Stimulated activated CD8-positive, alpha-beta memory T cell treated with anti-CD3 and anti-CD28 coated beads, Interleukin-15, amount 100 ng/mL, for 48 hours (primary cell): ENCODE measurements around the gene ADAMTS14.

Experiments
- DNase-seq, 2 donors: peaks; one replicate each; pipeline ENCODE4 v3.0.0-alpha.2; 2020; ENCODE audit warnings: low read depth in 2 of 2

The ADAMTS14 gene

DNA sequence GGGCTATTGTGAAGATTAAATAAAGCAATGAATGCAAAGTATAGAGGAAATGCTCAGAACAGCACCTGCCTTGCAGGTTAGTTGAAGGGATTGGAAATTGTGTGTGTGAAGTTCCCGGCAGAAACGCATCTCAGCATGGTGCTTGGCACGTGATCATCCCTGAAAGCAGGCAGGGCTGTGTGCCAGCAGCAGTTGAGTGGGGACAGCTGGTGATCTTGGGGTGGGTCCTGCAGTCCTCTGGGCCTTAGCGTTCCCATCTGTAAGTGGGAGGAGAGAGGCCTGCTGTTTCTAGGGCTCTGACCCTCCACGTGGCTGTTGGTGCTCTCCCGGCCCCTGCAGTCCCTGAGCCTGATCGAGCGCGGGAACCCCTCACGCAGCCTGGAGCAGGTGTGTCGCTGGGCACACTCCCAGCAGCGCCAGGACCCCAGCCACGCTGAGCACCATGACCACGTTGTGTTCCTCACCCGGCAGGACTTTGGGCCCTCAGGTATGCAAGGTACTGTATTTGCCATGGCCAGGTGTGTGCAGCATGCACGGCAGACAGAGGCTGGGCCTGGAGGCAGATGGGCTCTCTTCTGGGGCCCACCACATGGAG is 57.6 kb downstream of the ADAMTS14 start:
- DNase-seq = no peak

DNA sequence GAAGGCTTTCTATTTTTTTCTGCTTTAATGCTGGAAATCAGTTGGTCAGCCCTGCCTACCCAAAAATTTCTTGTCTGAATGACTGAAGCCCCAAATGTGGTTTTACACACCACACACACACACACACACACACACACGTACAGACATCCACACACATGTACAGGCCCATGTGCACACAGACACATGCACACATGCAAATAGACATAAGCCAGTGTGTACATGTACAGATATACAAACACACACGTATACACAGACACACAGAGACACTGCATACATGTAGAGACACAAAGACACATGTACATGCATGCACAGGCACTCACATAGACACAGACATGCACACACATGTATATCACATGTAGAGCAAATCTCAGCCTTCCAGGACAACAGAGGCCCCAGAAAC is 58.6 kb downstream of the ADAMTS14 start:
- no peak for DNase-seq

- no peak for DNase-seq
Observed at GRCh38 chr10:70732569-70732968, 60.3 kb downstream of the ADAMTS14 start.

- DNase-seq = no peak
Observed at GRCh38 chr10:70733051-70733450, 60.7 kb downstream of the ADAMTS14 start.

GRCh38 chr10:70735161-70735560 is 62.9 kb downstream of the ADAMTS14 start:
- no peak for DNase-seq

DNA sequence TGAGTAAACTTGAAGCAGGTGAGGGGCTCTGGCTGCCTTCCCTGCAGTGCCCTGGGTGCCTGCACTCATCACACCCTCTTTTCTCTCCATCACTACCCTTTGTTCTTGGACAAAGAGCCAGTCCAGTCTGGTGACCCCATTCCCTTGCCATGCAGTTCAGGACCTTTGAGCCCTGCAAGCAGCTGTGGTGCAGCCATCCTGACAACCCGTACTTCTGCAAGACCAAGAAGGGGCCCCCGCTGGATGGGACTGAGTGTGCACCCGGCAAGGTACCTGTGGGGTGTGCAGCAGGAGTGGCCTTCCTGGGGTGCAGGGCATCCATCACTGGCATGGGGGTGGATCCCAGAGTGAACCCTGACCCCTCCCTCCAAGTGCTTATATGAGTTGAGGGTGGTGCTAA is 64.2 kb downstream of the ADAMTS14 start:
- DNase-seq = no peak

DNA sequence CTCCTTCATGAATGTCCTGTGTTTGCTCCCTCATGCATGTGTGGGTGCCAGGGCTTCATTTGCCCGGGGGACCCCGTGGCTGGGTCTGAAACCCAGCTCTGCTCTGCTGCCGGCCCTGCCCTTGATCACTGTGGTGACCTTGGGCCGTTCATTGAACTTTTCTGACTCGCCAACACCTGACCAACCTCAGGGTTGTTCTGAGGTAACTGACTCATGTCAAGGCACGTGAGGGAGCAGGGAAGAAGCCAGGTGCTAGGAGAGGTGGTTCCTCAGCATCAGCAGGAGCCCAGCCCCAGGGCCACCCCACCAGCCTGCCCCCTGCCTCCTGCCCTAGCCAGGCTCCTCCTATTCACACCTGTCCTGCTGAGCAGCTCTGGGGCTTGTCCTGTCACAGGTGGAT is 64.9 kb downstream of the ADAMTS14 start:
- DNase-seq = no peak

DNA sequence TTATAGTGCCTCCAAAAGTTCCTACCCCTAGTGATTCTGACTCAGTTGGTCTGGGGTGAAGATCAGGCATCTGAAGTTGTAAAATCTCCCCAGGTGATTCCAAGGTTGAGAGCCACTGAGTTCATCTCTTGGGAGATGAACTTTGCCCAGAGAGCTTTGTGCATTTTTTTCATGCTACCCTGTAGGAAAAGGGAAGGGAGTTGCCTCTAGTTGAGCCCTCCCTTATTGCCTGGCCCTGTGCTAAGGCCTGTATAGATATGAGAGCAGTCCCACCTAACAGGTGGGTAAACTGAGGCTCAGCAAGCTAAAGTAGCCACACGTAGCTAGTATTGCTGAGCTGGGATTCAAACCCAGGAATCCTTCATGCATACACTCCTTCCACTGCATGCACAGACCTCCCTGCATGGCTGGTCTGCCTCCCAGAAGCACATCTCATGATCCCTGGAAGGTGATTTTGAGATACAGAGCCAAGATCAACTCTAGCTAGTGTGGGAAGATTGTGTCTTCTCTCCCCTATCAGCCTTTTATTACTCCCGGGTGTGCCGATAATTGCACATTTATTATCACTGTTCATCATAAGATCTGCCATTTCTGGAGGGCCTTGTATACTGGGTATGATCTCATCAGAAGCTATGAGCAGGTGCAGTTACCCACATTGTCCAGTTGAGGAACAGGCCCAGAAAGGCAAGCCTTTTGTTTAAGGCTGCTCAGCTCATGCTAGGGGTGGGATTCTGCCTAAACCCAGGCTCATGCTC is 65.9 kb downstream of the ADAMTS14 start:
- DNase-seq = no peak

- no peak for DNase-seq
Observed at GRCh38 chr10:70738761-70739121, 66.4 kb downstream of the ADAMTS14 start.

GRCh38 chr10:70740406-70741288 is 68.3 kb downstream of the ADAMTS14 start:
- no peak for DNase-seq

GRCh38 chr10:70742537-70743429 is 70.5 kb downstream of the ADAMTS14 start:
- no peak for DNase-seq

GRCh38 chr10:70743430-70743788 is 71.1 kb downstream of the ADAMTS14 start:
- no peak for DNase-seq

DNA sequence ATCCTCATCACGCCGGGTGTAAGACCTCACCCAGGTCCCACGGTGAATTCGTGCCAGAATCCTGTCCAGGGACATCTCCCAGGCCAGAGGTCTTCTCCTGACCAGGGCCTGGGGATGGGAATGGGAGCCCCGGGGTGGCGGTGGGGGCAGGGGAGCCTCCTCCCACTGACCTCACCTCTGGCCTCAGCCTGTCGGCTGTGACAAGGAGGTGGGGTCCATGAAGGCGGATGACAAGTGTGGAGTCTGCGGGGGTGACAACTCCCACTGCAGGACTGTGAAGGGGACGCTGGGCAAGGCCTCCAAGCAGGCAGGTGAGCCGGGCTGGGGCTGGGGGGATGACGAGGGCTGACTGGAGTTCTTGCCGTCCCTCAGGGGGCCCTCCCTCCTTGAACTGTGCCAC is 71.6 kb downstream of the ADAMTS14 start:
- DNase-seq = no peak

- no peak for DNase-seq
Observed at GRCh38 chr10:70744617-70745143, 72.4 kb downstream of the ADAMTS14 start.

GRCh38 chr10:70745555-70745954 is 73.2 kb downstream of the ADAMTS14 start:
- no peak for DNase-seq

- no peak for DNase-seq
Observed at GRCh38 chr10:70747192-70747965, 75.1 kb downstream of the ADAMTS14 start.

- DNase-seq = no peak
Observed at GRCh38 chr10:70748305-70748704, 76.0 kb downstream of the ADAMTS14 start.

- no peak for DNase-seq
Observed at GRCh38 chr10:70748801-70749573, 76.7 kb downstream of the ADAMTS14 start.

DNA sequence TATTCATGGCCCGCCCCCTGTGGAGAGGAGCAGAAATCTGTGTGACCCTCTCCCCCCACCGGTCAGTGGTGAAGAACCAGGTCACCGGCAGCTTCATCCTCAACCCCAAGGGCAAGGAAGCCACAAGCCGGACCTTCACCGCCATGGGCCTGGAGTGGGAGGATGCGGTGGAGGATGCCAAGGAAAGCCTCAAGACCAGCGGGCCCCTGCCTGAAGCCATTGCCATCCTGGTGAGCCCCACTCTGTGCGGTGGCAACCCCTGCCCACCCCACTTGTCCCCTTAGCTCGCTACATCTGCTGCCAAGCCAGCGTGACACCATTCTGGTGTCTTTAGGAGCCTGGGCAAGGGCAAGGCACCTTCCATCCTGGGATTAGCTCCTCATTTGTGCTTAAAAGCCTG is 77.5 kb downstream of the ADAMTS14 start:
- DNase-seq = no peak

DNA sequence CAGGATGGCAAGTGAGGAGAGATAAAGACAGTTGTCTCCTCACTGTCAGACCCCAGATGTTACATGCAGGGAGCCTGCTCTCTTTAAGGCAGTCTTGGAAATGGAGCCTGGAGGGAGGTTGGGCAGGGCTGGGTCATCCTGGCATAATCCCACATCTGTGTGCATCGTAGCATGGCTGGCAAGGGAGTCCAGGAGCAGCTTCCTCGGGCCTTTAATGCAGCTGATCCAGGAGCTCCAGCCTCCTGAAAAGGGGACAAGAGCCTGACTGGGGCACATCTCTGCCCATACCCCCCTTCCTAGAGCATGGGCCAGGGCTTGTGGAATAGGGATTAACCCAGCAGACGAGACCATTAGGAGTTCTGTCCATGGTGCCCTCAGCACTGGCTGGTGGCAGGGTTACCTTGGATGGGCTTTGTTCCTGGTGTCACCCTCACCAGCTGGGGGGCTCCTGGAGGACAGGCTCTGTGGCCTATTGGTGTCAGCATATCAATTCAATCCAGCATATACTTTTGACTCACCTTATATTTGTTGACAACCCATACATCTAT is 77.9 kb downstream of the ADAMTS14 start:
- no peak for DNase-seq
